ENCODE data around the gene PNPLA5.
A peak's percentile ranks its signal among the peaks of the same experiment; 100 is the strongest.
"Not testable (repeated sequence)": the region's sequence is repeated elsewhere in the genome, so short reads cannot be mapped to it uniquely, and the experiment has no call there.

GRCh38 chr22:43904412-43904811, 12.6 kb upstream of the PNPLA5 start:
- TF ChIP-seq CTCF (IDR thresholded peaks at IDR 0.05; ENCODE audit: low read depth, low read length), result peak; percentile 29
- not testable (repeated sequence) for TF ChIP-seq EZH2phosphoT487 (IDR thresholded peaks at IDR 0.05; ENCODE audit: low read depth)
